HepG2 (cell line): ENCODE results near the gene RNASE8. TPM values are rescaled to one million over a fixed set of nuclear protein-coding genes. Genes with fewer than 3 reads are reported as not detected.

Experiments used
- HCFC1 ChIP-seq: fragments of 150-350 bp; IDR thresholded peaks from 2 replicates; pipeline ENCODE4 v1.6.1; 2014; ENCODE audit warnings: low read depth, low read length
- NR0B2 ChIP-seq: sonication (generic); formaldehyde crosslinking; IDR thresholded peaks from 2 replicates; pipeline ENCODE4 v1.4.0; 2020; ENCODE audit warnings: mild to moderate bottlenecking, missing genetic modification reagents
- RCOR2 ChIP-seq: IDR thresholded peaks from 2 replicates; pipeline ENCODE4 v1.6.1; 2016; ENCODE audit warnings: missing biosample characterization, missing genetic modification reagents
- ZBTB10 ChIP-seq: sonication (generic); formaldehyde crosslinking; IDR thresholded peaks from 2 replicates; pipeline ENCODE4 v1.4.0; 2020; ENCODE audit warnings: missing genetic modification reagents, borderline replicate concordance
- ZNF101 ChIP-seq: sonication (generic); formaldehyde crosslinking; IDR thresholded peaks from 2 replicates; pipeline ENCODE4 v1.4.0; 2020; ENCODE audit warnings: mild to moderate bottlenecking, low read depth, missing genetic modification reagents, borderline replicate concordance
- ZNF12 ChIP-seq: sonication (generic); formaldehyde crosslinking; IDR thresholded peaks from 2 replicates; pipeline ENCODE4 v1.5.0; 2020; ENCODE audit warnings: missing genetic modification reagents
- ZNF18 ChIP-seq: sonication (generic); formaldehyde crosslinking; IDR thresholded peaks from 2 replicates; pipeline ENCODE4 v1.8.0; 2022; ENCODE audit warnings: mild to moderate bottlenecking, missing genetic modification reagents; ENCODE audit not compliant: insufficient replicate concordance
- ZNF180 ChIP-seq: sonication (generic); formaldehyde crosslinking; IDR thresholded peaks from 2 replicates; pipeline ENCODE4 v1.4.0; 2020; ENCODE audit warnings: low read depth, missing genetic modification reagents, borderline replicate concordance
- polyA plus RNA-seq, 8 experiments: library from polyadenylated mRNA; depleted of rRNA in 3 of 8; stranded (reverse) in 7 of 8; unstranded in 1 of 8; fragments of >200 nt; fragmentation: Illumina TruSeq in 4 of 8; extraction: Trizol in 4 of 8; gene quantifications; 2 replicates each; pipeline versions ENCODE4 v1.2.1 to v1.2.3, GENCODE V29; 2011 to 2016; ENCODE audit warnings: low read depth in 4 of 8, missing spikeins in 1 of 8, mixed read lengths in 1 of 8; ENCODE audit not compliant: insufficient read depth in 1 of 8
- total RNA-seq, 5 experiments: library from RNA; depleted of rRNA; stranded (reverse); fragments of >200 nt; fragmentation: Illumina TruSeq; extraction: Trizol; gene quantifications; 2 replicates each; pipeline ENCODE4 v1.2.3, GENCODE V29; 2016; ENCODE audit warnings: low read depth in 1 of 5
- TF ChIP-seq, protein P1 (sequence below): sonication (generic); formaldehyde crosslinking; IDR thresholded peaks from 2 replicates; pipeline ENCODE4 v1.5.1; 2020; ENCODE audit warnings: missing genetic modification reagents, mild to moderate bottlenecking, borderline replicate concordance

RNASE8 gene
- total and polyA plus RNA-seq, 2 of the 13 experiments (the other 11 are each of a cell fraction or from before 2014, with no cell fraction given), result not detected

DNA sequence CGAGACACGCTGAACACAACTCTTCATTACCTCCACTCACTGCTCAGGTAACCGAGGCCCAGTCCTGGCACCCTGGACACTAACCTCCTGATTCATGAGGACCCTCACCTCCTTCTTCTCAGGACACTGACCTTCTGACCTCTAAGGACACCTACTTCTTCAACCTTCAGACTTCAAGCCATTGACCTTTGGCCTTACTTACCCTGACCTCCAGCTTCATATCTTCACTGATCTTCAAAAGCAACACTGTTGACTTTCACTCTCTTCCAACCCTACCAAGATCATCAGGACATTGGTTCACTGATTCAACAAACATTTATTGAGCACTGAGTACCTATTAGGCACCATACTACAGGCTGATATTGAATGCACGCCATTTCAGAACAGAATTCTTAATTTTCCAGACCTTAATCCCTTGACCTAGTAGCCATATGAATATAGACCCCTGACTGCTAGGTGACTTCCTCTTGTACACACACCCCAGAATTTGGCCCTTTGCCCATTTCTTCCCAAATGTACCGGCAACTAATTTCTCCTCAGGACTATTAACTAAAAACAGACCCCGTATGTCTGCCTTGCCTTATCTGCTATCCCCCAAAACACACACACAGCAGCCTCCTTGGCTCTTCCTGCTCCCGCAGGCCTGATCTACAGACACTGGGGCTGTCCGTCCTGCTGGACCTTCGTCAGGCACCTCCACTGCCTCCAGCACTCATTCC, 18.3 kb downstream of the RNASE8 start (continued):
- TF ChIP-seq, protein P1, sequence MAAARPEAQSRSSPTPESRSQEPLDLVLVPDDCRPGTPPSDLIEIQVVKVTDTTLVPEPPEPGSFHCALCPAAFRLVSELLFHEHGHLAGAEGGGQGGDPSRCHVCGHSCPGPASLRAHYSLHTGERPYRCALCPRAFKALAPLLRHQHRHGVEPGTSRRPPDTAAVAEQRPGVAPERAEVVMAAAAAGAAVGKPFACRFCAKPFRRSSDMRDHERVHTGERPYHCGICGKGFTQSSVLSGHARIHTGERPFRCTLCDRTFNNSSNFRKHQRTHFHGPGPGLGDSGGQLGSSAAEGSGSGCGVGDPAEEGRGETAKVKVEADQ, result no peak
- TF ChIP-seq RCOR2 (CRISPR knock-in tag) (no peak), ZNF180 (no peak), ZBTB10 (CRISPR knock-in tag) (no peak), ZNF101 (CRISPR knock-in tag) (no peak), HCFC1 (no peak), ZNF12 (CRISPR knock-in tag) (no peak), NR0B2 (no peak), ZNF18 (CRISPR knock-in tag) (no peak)
